IPS-NIHi7 (cell line): ENCODE data around the gene P2RX2.

ENCODE experiments used
- DNase-seq: peaks from one replicate; pipeline ENCODE4 v3.0.0; 2012; ENCODE audit warnings: mixed read lengths; ENCODE audit errors: extremely low spot score

Gene P2RX2

GRCh38 chr12:132638541-132639408, 20.2 kb downstream of the P2RX2 start:
- DNase-seq, result peak; percentile 77

GRCh38 chr12:132639956-132640520, 21.5 kb downstream of the P2RX2 start:
- DNase-seq, result no peak

- DNase-seq, result no peak
Measured at GRCh38 chr12:132640936-132641335, 22.4 kb downstream of the P2RX2 start.

- no peak for DNase-seq
Measured at GRCh38 chr12:132641811-132642650, 23.5 kb downstream of the P2RX2 start.

GRCh38 chr12:132642846-132643835, 24.6 kb downstream of the P2RX2 start:
- no peak for DNase-seq

- no peak for DNase-seq
Measured at GRCh38 chr12:132646850-132647249, 28.3 kb downstream of the P2RX2 start.

GRCh38 chr12:132647858-132648257, 29.3 kb downstream of the P2RX2 start:
- DNase-seq, result no peak

GRCh38 chr12:132648616-132649225, 30.1 kb downstream of the P2RX2 start:
- no peak for DNase-seq

- DNase-seq, result no peak
Measured at GRCh38 chr12:132649226-132649945, 30.8 kb downstream of the P2RX2 start.

- no peak for DNase-seq
Measured at GRCh38 chr12:132651444-132652100, 33.0 kb downstream of the P2RX2 start.

- DNase-seq, result no peak
Measured at GRCh38 chr12:132653567-132654290, 35.2 kb downstream of the P2RX2 start.

- no peak for DNase-seq
Measured at GRCh38 chr12:132657004-132657727, 38.6 kb downstream of the P2RX2 start.

GRCh38 chr12:132658149-132658894, 39.7 kb downstream of the P2RX2 start:
- no peak for DNase-seq

GRCh38 chr12:132659146-132659545, 40.6 kb downstream of the P2RX2 start:
- DNase-seq, result no peak

GRCh38 chr12:132660052-132660451, 41.5 kb downstream of the P2RX2 start:
- DNase-seq, result no peak

GRCh38 chr12:132660996-132661395, 42.4 kb downstream of the P2RX2 start:
- DNase-seq, result no peak

GRCh38 chr12:132661972-132662371, 43.4 kb downstream of the P2RX2 start:
- DNase-seq, result no peak
